PFSK-1 (cell line): Measurements from ENCODE around the gene PFDN1.

Source experiments
- FOXP2 ChIP-seq: optimal IDR thresholded peaks from 2 replicates; pipeline ENCODE3; 2011; ENCODE audit warnings: borderline replicate concordance, control low read depth, inconsistent platforms; ENCODE audit not compliant: insufficient read depth; ENCODE audit errors: extremely low read length, extremely low read depth
- POLR2AphosphoS5 ChIP-seq: IDR thresholded peaks from 2 replicates; pipeline ENCODE4 v1.6.1; 2012; ENCODE audit warnings: low read depth, mild to moderate bottlenecking, control low read depth, low read length, moderate library complexity
- SIN3A ChIP-seq: IDR thresholded peaks from 2 replicates; pipeline ENCODE4 v1.6.1; 2012; ENCODE audit warnings: mild to moderate bottlenecking, low read length, moderate library complexity, borderline replicate concordance; ENCODE audit not compliant: insufficient read depth
- TAF1 ChIP-seq: IDR thresholded peaks from 2 replicates; pipeline ENCODE4 v1.6.1; 2012; ENCODE audit warnings: low read length, control low read depth, borderline replicate concordance; ENCODE audit not compliant: insufficient read depth
- TF ChIP-seq, protein P1 (sequence below), 2 experiments: IDR thresholded peaks; 2 replicates each; pipeline versions ENCODE4 v1.6.1 to v1.8.0; 2011 to 2012; ENCODE audit warnings: low read depth in 2 of 2, low read length in 2 of 2, control low read depth in 1 of 2, inconsistent platforms in 1 of 2, mild to moderate bottlenecking in 1 of 2, moderate library complexity in 1 of 2; ENCODE audit not compliant: insufficient read depth in 1 of 2

Gene PFDN1

DNA sequence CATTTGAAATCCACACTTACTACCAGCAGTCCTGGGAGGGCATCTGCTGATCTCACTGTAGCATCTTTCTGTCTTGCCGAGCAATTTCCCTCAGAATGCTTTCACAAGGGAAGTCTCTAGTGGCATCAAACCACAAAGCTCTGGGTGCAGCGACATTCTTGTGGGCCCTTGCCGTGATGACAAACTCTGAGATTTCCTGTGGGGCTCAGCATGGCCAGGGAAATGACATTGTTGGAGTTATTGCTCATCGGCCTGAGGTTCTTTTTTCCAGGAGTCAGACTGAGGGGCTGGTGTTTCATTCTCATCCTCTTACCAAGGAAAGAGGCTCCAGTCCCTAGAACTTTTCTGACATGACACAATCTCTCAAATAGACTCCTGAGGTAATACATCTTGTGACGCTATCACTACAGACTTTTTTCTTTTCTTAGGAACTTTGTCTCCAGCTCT is 51.4 kb downstream of the PFDN1 start:
- TF ChIP-seq POLR2AphosphoS5 (no peak), TAF1 (no peak)

DNA sequence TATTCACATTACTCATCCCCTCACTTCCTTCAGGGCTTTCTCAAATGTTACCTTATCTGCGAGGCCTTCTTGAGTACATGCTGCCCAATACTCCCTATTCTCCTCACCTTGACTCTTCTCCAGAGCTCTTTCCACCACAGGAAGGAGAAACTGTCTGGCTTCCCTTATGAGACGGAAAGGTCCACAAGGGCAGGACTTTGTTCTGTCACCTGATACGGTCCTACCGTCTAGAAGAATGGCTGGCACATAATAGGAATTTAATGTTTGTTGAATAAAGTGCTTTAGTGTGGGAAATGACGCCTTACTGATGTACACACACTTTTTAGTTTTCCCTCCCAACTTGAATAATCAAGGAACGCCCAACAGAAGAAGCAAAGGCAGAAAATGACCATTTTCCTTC is 52.5 kb downstream of the PFDN1 start:
- TF ChIP-seq, protein P1, sequence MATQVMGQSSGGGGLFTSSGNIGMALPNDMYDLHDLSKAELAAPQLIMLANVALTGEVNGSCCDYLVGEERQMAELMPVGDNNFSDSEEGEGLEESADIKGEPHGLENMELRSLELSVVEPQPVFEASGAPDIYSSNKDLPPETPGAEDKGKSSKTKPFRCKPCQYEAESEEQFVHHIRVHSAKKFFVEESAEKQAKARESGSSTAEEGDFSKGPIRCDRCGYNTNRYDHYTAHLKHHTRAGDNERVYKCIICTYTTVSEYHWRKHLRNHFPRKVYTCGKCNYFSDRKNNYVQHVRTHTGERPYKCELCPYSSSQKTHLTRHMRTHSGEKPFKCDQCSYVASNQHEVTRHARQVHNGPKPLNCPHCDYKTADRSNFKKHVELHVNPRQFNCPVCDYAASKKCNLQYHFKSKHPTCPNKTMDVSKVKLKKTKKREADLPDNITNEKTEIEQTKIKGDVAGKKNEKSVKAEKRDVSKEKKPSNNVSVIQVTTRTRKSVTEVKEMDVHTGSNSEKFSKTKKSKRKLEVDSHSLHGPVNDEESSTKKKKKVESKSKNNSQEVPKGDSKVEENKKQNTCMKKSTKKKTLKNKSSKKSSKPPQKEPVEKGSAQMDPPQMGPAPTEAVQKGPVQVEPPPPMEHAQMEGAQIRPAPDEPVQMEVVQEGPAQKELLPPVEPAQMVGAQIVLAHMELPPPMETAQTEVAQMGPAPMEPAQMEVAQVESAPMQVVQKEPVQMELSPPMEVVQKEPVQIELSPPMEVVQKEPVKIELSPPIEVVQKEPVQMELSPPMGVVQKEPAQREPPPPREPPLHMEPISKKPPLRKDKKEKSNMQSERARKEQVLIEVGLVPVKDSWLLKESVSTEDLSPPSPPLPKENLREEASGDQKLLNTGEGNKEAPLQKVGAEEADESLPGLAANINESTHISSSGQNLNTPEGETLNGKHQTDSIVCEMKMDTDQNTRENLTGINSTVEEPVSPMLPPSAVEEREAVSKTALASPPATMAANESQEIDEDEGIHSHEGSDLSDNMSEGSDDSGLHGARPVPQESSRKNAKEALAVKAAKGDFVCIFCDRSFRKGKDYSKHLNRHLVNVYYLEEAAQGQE (IDR thresholded peaks at IDR 0.05; ENCODE audit: insufficient read depth in 1 of 2, low read depth in 2 of 2, low read length in 2 of 2), result no peak
- TF ChIP-seq SIN3A (no peak), POLR2AphosphoS5 (no peak), FOXP2 (no peak), TAF1 (no peak)

DNA sequence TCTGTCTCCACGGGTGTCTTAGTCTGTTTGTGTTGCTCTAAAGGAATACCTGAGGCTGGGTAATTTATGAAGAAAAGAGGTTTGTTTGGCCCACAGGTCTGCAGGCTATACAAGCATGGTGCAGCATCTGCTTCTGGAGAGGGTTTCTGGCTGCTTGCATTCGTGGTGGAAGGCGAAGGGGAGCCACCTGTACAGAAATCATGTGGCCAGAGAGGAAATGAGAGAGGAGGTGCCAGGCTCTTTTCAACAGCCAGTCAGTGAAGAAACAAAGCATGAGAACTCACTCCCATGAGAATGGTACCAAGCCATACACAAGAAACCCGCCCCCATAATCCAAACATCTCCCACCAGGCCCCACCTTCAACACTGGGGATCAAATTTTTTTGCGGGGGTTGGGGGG is 53.4 kb downstream of the PFDN1 start:
- TF ChIP-seq SIN3A (no peak), POLR2AphosphoS5 (no peak), FOXP2 (no peak), TAF1 (no peak)
- TF ChIP-seq, protein P1 (IDR thresholded peaks at IDR 0.05; ENCODE audit: insufficient read depth in 1 of 2, low read depth in 2 of 2, low read length in 2 of 2), result no peak

DNA sequence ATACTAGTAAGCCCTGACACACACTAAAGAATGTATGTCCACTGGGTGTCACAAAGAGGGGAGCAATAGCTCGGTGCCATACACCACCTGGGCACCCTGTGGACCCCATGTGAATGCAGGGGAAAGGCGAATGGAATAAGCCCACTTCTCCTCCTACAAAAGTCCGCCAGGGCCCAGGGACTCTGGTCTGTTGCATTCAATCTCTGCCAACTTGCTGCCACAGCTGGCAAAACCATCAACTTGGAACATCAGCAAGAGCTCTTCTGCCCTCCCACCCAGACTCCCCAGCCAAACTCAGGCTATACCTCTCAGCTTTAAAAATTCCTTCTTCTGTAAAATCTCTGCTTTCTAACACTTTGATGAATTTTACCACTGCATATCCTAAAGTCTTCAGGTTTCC is 54.5 kb downstream of the PFDN1 start:
- TF ChIP-seq SIN3A, result no peak
- TF ChIP-seq, protein P1 (IDR thresholded peaks at IDR 0.05; ENCODE audit: insufficient read depth in 1 of 2, low read depth in 2 of 2, low read length in 2 of 2), result no peak
- TF ChIP-seq FOXP2, result no peak
- no peak for TF ChIP-seq TAF1
- TF ChIP-seq POLR2AphosphoS5, result no peak

DNA sequence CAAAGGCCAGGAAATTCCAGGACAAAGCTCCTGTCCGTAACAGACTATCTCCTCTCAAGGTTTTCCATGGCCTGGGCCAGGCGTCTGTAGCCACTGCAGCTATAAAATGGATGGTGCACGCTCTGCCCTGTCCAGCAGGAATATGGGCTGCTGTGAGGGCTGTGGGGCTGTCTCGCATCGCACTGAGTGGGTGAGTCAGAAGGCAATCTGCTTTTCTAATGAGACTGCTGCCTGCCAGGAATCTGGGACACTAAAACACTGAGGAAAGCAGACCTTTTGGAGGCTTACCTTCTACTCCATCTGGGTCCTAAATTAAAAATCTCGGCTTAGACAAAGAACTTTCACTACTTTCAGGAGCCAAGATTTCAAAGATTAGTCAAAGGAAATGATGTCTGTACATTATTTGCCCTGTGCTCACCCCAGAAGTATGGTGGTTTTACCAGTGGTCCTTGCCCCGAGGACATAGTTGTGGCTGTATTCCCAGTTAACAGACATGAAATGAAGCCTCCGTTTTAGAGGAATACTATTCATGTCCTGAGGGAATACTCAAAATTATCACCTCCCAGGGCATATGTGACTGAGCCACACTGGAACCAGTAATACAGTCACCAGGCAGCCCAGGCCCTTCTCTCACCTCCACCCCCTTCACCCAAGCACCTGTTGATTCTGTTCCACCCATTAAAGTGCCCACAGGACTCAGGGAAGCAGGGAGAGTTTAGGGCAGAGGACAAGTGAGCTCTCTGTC is 56.4 kb downstream of the PFDN1 start:
- TF ChIP-seq, protein P1 (IDR thresholded peaks at IDR 0.05; ENCODE audit: insufficient read depth in 1 of 2, low read depth in 2 of 2, low read length in 2 of 2), result peak in 1 of 2 experiments; percentile 65; a peak in 1 of 4 replicates
- TF ChIP-seq FOXP2, result no peak
